Measurements from ENCODE around the gene OVOL2. TPM values are rescaled to one million over a fixed set of nuclear protein-coding genes. Genes with fewer than 3 reads are reported as not detected.

Gene OVOL2
- total and polyA plus RNA-seq, 2 of the 4 experiments (the other 2 are of a cell fraction), result not detected

DNA sequence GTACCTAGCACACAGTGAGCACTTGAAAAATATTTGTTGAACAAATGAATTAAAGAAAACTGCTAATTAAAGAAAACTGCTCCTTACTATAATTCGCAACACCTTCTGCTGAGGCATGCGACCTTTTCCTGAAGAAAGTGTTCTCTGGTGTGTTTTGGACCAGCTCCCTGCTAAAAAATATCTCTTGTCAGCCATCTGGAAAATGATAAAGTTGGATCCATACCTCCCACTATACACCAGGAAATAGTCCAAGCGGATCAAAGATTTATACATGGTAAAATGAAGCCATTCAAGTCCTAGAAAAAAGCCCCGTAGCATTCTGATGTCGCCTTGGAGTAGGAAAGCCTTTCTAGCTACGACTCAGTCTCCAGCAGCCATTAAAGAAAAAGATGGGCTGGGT, 43.3 kb downstream of the OVOL2 start:
- Histone ChIP-seq H2BK120ac (ENCODE audit: low read depth, low read length) (no peak overlapping the region), H3K79me1 (ENCODE audit: low read depth in 1 of 2, low read length in 2 of 2) (no peaks in the 10 kb centered on the region), H2AK9ac (replicated peaks; ENCODE audit: low read depth, low read length, poor library complexity) (no peak overlapping the region), H3K4me1 (ENCODE audit: control insufficient read depth, insufficient read depth, low read length) (no peaks in the 10 kb centered on the region), H4K91ac (ENCODE audit: insufficient read depth, low read depth, low read length) (no peak overlapping the region), H2AK5ac (ENCODE audit: low read depth, low read length) (no peak overlapping the region), H2BK15ac (ENCODE audit: low read depth, low read length) (no peak overlapping the region), H3K4ac (ENCODE audit: low read depth, low read length) (no peak overlapping the region), H3K23ac (ENCODE audit: low read depth, low read length) (no peak overlapping the region), H3K14ac (replicated peaks; ENCODE audit: low read depth, low read length) (no peak overlapping the region), H4K8ac (ENCODE audit: low read depth in 2 of 2, low read length in 2 of 2) (no peak overlapping the region), H2BK5ac (ENCODE audit: low read depth, low read length, poor library complexity, severe bottlenecking) (no peak overlapping the region), H3K27ac (ENCODE audit: insufficient read depth, low read length) (no peak overlapping the region), H3K9ac (ENCODE audit: low read depth, low read length) (no peak overlapping the region), H2BK20ac (ENCODE audit: low read depth, low read length) (no peak overlapping the region), H3K4me2 (ENCODE audit: low read depth, low read length) (no peak overlapping the region), H4K5ac (ENCODE audit: low read depth, low read length) (no peak overlapping the region), H3K36me3 (ENCODE audit: control insufficient read depth, insufficient read depth, low read length) (no peaks in the 10 kb centered on the region), H3K56ac (ENCODE audit: extremely low read depth, insufficient read depth, low read length) (no peak overlapping the region), H2AFZ (replicated peaks; ENCODE audit: low read length, poor library complexity) (no peak overlapping the region), H3K9me1 (ENCODE audit: insufficient read depth, low read length) (no peaks in the 10 kb centered on the region), H3K27me3 (ENCODE audit: control insufficient read depth, insufficient read depth, low read length) (peaks cover 5% of the 10 kb centered on the region; the same call in 1 of the 2 replicates), H3K4me3 (ENCODE audit: insufficient read depth, low read depth, low read length) (no peak overlapping the region), H4K20me1 (ENCODE audit: insufficient read depth, low read length) (no peaks in the 10 kb centered on the region), H3K18ac (ENCODE audit: low read depth, low read length) (no peak overlapping the region), H3K9me3 (ENCODE audit: control insufficient read depth, insufficient read depth, low read length) (no peaks in the 10 kb centered on the region)
- ATAC-seq (ENCODE audit: low read depth) (no peak), DNase-seq (no peak)
- in situ Hi-C loops (cut with MboI; ENCODE audit: low sequenced_read_pairs), result no loop called here
- ChIA-PET POLR2A (ENCODE audit: unreplicated experiment) (no interaction called here), CTCF (no interaction called here)
- intact Hi-C loops (cut with micrococcal nuclease), result no loop called here
- WGBS, 2 experiments (ENCODE audit: extremely low coverage in 2 of 2, insufficient read length in 1 of 2), result no CpG with 5 or more reads among the region's 6 CpGs
- no TSS peak for BruUV-seq (replicated peaks)
- dilution Hi-C loops (cut with HindIII; ENCODE audit: low sequenced_read_pairs, unreplicated experiment), result no loop called here
- TF ChIP-seq MXI1 (IDR thresholded peaks at IDR 0.05; ENCODE audit: borderline replicate concordance, low read depth, low read length) (no peak), NFE2L2 (IDR thresholded peaks at IDR 0.05; ENCODE audit: low read depth, low read length) (no peak), FOS (IDR thresholded peaks at IDR 0.05; ENCODE audit: low read depth, low read length) (no peak), CHD1 (IDR thresholded peaks at IDR 0.05; ENCODE audit: low read depth, low read length) (no peak), CTCF (conservative IDR thresholded peaks at IDR 0.05; ENCODE audit: low read depth, low read length) (no peak), POLR2A (IDR thresholded peaks at IDR 0.05; ENCODE audit: low read depth, low read length) (no peak), CEBPB (IDR thresholded peaks at IDR 0.05; ENCODE audit: low read depth, low read length) (no peak), RFX5 (IDR thresholded peaks at IDR 0.05; ENCODE audit: low read depth, low read length) (no peak), MAZ (IDR thresholded peaks at IDR 0.05; ENCODE audit: borderline replicate concordance, low read depth, low read length) (no peak), RAD21 (IDR thresholded peaks at IDR 0.05; ENCODE audit: low read length) (no peak), MAFK (IDR thresholded peaks at IDR 0.05; ENCODE audit: low read depth, low read length) (no peak), BHLHE40 (IDR thresholded peaks at IDR 0.05; ENCODE audit: low read depth, low read length) (no peak), SMC3 (IDR thresholded peaks at IDR 0.05; ENCODE audit: low read depth, low read length) (no peak), RCOR1 (IDR thresholded peaks at IDR 0.05; ENCODE audit: insufficient replicate concordance, low read length) (no peak)
- TF ChIP-seq, protein P1, sequence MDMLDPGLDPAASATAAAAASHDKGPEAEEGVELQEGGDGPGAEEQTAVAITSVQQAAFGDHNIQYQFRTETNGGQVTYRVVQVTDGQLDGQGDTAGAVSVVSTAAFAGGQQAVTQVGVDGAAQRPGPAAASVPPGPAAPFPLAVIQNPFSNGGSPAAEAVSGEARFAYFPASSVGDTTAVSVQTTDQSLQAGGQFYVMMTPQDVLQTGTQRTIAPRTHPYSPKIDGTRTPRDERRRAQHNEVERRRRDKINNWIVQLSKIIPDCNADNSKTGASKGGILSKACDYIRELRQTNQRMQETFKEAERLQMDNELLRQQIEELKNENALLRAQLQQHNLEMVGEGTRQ (IDR thresholded peaks at IDR 0.05; ENCODE audit: low read depth, low read length), result no peak
- TF ChIP-seq, protein P2, sequence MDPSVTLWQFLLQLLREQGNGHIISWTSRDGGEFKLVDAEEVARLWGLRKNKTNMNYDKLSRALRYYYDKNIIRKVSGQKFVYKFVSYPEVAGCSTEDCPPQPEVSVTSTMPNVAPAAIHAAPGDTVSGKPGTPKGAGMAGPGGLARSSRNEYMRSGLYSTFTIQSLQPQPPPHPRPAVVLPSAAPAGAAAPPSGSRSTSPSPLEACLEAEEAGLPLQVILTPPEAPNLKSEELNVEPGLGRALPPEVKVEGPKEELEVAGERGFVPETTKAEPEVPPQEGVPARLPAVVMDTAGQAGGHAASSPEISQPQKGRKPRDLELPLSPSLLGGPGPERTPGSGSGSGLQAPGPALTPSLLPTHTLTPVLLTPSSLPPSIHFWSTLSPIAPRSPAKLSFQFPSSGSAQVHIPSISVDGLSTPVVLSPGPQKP (IDR thresholded peaks at IDR 0.05; ENCODE audit: borderline replicate concordance, low read depth, low read length), result no peak

All from IMR-90 (cell line).